ENCODE measurements around the gene TMEM260.
A peak's percentile ranks its signal among the peaks of the same experiment; 100 is the strongest.

DNA sequence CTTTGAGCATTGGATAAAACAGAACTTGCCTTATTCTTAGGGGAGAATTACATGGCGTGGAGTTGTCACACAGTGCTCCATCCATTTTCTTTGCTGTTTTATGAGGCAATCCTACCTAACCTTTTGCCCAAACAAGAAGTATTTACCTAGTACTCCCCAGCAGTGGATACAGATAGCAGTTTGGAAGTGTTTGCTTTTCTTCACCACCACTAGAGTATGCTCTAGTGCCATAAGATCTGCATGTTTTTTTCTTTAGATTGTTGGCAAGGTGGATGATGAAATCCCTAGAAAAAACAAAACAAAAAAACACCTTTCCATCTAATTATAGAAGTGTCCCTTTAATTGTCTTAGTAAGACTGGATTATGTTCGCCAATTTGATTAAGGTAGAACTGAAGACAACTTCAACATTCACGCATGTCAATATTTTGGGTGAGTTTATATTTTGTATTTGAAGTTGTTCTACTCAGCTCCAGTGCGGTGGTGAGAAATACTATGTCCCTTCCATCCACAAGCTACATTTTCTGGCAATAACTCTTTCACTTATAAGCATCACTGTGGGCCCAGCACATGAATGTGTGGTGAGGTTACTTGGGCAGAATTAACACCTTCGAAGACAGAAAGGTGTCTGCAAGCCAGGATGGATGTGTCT lies 23.6 kb upstream of the TMEM260 start:
- TF ChIP-seq EZH2 (IDR thresholded peaks at IDR 0.05; ENCODE audit: insufficient read depth, low read length): no peak
- TF ChIP-seq, protein P1, sequence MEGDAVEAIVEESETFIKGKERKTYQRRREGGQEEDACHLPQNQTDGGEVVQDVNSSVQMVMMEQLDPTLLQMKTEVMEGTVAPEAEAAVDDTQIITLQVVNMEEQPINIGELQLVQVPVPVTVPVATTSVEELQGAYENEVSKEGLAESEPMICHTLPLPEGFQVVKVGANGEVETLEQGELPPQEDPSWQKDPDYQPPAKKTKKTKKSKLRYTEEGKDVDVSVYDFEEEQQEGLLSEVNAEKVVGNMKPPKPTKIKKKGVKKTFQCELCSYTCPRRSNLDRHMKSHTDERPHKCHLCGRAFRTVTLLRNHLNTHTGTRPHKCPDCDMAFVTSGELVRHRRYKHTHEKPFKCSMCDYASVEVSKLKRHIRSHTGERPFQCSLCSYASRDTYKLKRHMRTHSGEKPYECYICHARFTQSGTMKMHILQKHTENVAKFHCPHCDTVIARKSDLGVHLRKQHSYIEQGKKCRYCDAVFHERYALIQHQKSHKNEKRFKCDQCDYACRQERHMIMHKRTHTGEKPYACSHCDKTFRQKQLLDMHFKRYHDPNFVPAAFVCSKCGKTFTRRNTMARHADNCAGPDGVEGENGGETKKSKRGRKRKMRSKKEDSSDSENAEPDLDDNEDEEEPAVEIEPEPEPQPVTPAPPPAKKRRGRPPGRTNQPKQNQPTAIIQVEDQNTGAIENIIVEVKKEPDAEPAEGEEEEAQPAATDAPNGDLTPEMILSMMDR (IDR thresholded peaks at IDR 0.05; ENCODE audit: insufficient read depth, low read depth, low read length): peak; percentile 73
